NOMO-1 treated with DMSO at 0.1 percent for 48 hours (cell line): ENCODE data around the gene RNF227.
"Not testable (repeated sequence)": the region's sequence is repeated elsewhere in the genome, so short reads cannot be mapped to it uniquely, and the experiment has no call there.

Source experiments
- DNase-seq: peaks from one replicate; lab custom pipeline; 2025; ENCODE audit not compliant: unreplicated experiment; lab: John Stamatoyannopoulos, UW

The RNF227 gene

DNA sequence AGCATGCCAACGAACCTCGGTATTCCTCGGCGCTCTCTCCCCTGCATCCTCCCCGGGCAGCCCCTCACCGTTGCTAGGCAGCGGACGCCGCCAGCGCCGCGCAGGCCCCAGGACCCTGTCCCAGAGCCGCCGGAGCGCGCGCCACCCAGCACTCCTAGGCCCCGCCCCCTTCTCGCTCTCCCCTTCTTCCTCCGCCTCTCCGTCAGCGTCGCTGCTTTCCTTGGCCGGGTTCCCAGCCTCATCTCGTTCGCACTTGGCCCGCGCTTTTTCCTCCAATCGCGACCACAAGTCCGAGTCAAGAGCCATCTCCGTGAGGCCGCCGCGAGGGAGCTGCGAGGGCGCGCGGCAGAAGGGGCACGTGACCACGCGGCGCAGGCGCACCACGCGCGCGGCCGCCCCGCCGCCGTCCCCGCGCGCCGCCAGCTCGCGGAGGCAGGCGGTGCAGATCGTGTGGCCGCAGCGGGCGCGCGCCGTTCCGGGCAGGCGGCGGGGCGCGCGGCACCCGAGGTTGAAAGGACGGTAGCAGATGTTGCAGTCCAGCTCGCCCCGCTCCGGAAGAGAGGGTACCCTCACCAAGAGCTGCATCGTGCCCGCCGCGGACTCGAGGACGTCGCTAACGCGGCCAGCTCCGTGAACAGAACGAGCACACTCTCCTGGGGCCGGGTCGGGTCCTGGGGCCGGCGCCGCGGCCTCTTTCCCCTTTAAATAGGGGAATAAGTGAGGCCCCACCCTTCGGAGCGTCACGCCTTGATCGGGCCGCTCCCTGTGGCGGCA lies at the start of gene RNF227:
Gene RNF227, minus strand, starts transcription at position 679 of the 774 bp plus-strand sequence. Its CDS starts 94 bp downstream, at position 585.
- DNase-seq: peak; percentile 95

DNA sequence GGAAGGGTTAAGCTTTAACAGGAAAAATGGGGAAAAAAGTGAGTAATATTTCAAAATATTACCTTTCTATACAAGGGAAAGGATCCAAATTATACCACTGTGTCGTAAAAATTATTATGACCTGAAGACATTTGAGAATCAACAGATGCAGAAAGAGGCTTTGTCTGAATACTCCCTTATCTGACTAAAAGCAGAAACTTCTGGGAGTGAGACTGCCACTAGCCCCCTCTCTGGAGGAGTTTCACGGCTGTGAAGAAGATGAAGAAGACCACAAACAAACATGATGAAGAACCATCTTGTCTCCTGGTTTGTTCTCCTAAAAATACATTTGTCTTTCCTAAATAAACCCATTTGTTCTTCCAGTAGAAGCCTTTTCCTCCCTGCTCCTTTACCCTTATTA lies 45.3 kb upstream of the RNF227 start:
- DNase-seq: no peak

DNA sequence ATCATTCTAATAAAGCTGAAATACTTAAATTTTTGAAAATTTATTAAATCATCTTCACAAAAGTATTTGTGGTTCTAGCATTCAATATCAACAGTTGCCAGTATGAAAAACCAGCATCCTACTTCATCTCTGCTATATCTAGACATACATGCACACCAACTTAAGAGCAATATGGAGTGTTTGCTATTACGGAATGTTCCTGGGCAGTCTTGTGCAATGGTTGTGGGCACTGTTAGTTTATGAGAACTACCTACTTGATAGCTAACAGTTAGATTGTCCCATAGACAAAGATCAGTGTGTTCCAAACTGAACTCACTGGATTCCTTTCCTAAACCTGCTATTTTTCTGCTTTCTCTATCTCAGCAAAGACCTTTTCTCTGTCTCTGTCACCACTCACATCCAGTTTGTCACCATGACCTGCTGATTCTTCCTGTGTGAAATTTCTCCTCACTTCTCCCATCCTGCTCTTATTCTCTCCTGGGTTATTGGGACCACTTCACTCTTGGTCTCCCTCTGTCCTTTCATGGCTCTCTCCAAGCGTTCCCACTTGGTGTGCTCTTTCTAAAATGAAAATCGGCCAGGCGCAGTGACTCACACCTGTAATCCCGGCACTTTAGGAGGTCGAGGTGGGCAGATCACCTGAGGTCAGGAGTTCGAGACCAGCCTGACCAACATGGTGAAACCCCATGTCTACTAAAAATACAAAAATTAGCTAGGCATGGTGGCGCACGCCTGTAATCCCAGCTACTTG lies 43.6 kb upstream of the RNF227 start:
- DNase-seq: peak; percentile 71

- DNase-seq: peak; percentile 29
Measured at GRCh38 chr17:7956228-7956965, 40.3 kb upstream of the RNF227 start.

DNA sequence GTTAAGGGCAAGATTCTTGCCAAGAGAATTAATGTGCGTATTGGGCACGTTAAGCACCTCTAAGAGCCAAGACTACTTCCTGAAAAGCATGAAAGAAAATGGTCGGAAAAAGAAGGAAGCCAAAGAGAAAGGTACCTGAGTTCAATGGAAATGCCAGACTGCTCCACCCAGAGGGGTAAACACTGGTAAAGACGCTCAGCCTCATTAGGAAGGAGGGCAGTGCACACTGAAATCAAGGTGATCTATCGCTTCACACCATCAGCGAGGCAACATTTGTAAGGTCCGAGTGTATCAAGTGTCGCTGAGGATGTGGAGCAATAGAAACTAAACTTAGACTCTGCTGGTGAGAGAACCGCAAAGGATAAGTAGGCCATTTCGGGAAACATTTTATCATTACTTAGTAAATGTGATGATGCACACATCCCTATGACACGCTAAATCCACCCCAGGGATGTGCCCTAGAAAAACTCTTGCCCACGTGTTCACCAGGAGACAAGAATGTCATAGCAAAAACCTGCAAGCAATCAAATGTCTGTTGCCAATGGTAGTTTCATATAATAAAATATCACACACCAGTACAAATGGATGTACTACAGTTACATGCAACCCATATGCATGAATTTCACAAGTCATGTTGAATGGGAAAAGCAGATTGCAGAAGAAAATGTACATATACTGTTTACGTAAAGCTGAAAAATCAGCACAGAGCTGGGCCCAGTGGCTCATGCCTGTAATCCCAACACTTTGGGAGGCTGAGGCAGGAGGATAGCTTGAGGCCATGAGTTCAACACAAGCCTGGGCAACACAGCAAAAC lies 39.5 kb upstream of the RNF227 start:
- DNase-seq: peak; percentile 64

GRCh38 chr17:7953266-7953665 lies 37.2 kb upstream of the RNF227 start:
- not testable (repeated sequence) for DNase-seq

DNA sequence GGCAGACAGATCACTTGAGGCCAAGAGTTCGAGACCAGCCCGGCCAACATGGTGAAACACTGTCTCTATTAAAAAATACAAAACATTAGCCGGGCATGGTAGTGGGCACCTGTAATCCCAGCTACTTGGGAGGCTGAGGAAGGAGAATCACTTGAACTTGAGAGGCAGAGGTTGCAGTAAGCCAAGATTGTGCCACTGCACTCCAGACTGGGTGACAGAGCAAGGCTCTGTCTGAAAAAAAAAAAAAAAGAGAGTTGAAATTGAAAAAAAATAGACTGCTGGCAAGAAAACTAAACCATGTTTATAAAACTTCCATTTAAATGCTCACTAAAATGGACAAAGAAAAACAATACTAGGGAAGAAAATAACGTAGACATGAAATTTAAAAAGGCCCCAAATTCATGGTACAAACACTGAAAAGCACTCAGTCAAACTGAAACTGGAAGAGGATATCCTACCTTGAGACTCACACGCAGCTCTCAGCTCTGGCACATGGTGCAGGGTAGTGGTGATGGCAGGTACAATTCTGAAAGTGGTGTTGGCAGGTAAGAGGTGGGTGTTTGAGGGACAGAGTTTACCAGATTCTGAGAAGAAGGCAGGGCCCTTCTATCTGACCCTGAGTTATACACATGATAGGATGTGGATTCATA lies 35.2 kb upstream of the RNF227 start:
- no peak for DNase-seq

GRCh38 chr17:7950578-7950977 lies 34.5 kb upstream of the RNF227 start:
- DNase-seq: no peak

GRCh38 chr17:7947651-7948050 lies 31.6 kb upstream of the RNF227 start:
- no peak for DNase-seq

- no peak for DNase-seq
Measured at GRCh38 chr17:7946441-7946840, 30.4 kb upstream of the RNF227 start.

DNA sequence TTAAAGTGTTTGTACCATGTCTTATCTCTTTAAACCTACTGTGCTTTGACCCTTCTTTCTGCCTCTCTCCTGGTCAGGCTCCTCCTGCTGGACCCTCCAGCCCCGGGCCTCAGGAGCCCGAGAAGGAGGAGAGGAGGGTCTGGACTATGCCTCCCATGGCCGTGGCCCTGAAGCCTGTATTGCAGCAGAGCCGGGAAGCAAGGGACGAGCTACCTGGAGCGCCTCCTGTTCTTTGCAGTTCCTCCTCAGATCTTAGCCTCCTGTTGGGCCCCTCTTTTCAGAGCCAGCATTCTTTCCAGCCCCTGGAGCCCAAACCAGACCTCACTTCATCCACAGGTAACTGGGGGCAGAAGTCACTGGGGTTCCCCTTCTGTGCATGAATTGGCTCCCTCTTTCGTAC lies 29.6 kb upstream of the RNF227 start:
- no peak for DNase-seq

- DNase-seq: no peak
Measured at GRCh38 chr17:7944326-7944725, 28.2 kb upstream of the RNF227 start.

GRCh38 chr17:7943291-7943690 lies 27.2 kb upstream of the RNF227 start:
- DNase-seq: no peak

DNA sequence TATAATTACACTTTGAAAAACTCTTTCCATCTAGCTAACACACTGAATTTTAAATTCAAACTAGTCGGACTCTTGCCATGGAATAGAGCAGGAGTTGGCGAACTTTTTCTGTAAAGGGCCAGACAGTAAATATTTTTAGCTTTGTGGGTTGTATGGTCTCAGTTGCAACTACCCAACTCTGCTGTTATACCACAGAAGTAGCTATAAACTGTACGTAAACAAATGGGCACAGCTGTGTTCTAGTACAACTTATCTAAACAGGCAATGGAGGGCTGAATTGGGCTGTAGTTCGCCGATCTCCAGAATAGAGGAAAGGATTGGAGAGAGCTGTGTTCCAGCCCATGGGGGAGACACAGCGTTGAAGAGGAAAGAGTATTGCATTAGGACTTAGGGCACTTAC lies 24.7 kb upstream of the RNF227 start:
- no peak for DNase-seq

DNA sequence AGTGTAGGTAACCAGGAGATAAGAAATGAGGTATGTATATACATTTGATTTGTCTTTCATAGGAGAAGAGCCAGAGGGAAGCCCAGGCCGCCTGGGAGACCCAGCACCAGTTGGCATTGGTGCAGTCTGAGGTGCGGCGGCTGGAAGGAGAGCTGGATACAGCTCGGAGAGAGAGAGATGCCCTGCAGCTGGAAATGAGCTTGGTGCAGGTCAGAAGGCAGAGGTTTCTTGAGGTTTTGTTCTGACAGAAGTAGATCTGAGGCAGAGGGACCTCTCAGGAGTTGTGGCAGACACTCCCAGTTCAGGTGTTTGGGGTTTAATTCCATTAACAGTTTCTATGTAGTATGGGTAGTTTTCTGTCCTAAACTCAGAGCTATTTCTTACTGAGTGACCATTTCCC lies 23.9 kb upstream of the RNF227 start:
- DNase-seq: no peak

- DNase-seq: no peak
Measured at GRCh38 chr17:7935859-7936258, 19.8 kb upstream of the RNF227 start.

GRCh38 chr17:7932949-7933348 lies 16.9 kb upstream of the RNF227 start:
- peak; percentile 83 for DNase-seq

- peak; percentile 50 for DNase-seq
Measured at GRCh38 chr17:7932483-7932891, 16.4 kb upstream of the RNF227 start.

DNA sequence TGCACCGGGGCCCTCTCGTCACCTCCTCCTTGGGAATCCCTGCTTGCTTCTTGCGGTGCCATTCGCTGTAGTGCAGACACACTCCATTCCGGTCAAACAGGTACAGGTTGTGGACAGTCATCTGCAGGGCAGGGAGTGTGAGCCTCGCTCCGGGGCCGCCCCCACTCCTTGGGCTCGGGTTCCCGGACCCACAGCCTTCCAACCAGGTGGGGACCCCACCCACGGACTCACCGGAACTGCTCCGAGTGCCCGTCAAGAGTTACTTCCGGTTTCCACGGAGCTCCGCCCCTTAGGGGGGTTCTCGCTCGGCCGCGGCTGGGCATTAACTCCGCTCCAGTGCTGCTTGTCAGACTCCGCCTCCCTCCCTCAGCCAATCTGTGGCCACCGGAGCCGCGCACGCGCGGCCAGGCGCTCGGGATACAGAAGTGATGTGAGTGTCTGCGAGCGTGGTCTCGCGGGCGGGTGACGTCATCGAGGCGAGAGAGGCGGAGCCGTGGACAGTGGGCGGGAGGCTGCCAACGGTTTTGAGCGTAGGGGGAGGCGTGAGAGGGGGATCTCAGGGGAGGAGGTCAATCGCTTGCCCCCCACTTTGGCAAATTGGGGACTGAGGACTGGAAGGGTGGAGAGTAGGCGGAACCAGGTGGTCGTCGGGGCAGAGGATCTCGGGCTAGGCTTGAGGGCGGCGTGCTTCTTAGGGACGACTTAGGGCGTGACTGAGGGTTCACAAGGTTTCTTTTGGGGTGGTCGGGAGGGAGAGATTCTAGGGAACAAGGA lies 15.8 kb upstream of the RNF227 start, which contains the start of the genes CNTROB and TRAPPC1:
Gene CNTROB, plus strand, starts transcription at position 498 of the 774 bp plus-strand sequence. CDS start 874 bp downstream, outside the sequence.
Gene TRAPPC1, minus strand, starts transcription at position 238 of the 774 bp plus-strand sequence. Its CDS starts 117 bp downstream, at position 121.
- peak; percentile 99 for DNase-seq
